ENCODE measurements around the gene KCNN3.
A peak's percentile ranks its signal among the peaks of the same experiment; 100 is the strongest.

KCNN3 gene

DNA sequence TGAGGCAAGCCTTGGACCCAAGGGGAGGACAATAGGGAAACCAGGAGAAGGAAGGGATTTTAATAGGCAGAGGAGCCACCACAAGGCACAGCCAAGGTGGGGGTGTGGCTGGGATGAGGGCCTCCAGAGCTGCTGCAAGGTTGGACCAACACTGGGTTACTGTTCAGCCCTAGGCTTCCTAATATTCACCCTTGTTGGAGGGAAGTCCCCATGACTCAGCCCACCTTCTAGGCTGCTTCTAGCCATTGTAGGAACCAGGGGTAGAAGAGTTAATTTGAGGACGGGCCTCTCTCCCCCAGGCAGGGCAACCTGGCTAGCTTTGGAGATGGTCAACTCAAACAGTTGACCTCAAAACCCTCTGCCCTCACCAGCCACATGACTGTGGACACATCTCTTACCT, 59.5 kb downstream of the KCNN3 start:
- no peak for DNase-seq

DNA sequence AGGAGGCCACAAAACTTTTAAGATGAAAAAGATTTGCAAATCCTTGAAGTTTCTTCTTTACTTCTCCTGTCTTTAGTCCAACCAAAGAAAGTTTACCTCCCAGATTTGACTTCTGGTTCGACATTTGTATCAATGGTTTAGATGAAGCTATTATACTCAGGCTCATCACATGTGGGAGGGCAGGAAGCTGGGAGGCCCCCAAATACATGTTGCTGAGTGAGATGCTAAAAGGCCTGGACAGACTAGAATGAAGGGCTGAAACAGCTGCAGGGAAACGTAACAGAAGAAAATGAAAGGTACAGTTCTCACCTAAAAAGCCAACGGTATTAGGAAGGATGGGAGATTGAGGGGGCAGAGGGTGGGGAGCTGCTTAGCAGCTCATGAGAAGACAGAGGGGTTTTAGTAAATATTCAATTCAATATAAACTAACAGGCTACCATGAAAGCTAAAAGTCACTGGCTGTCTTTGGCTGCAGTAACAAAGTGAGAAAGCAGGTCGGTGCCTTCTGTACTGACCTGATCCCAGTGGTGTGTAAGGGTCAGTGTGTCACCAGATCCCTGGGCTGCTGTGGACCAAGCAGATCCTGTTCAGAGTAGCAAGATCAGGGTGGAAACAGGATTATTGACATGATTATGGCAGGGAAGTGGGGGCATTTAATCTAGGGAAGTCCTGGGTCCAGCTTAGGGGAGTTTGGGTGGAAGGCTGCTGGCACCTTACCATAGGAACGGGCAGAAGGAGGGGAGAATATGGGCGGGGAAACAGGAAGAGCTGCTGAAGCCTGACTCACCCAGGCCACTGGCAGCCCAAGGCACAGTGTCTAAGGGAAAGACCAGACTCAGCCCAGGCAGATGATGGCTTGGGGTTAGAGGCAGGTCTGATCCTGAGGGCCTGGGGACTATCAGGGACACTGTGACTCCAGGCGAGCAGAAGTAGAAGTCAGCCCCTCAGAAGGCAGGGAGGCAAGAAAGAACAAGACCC, 60.4 kb downstream of the KCNN3 start:
- peak in 1 of 2 experiments; percentile 24 for DNase-seq

DNA sequence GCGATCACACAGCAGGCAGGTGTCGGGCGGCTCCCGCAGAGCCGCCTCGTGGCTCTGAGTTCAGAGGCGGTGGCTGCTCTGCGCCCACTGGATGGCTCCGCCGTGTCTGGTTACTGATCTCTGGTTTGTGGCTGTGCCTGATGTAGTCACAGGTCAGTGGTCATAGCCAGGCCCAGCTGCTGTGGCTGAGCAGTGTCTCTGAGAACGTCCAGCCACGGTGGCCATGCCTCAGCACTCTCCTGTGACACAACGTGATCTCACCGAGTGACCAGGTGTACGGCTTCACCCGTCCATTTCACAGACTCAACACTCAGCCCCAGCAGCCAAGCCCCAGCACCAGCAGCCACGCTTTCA, 61.2 kb downstream of the KCNN3 start:
- peak; percentile 23 to 38 for DNase-seq

DNA sequence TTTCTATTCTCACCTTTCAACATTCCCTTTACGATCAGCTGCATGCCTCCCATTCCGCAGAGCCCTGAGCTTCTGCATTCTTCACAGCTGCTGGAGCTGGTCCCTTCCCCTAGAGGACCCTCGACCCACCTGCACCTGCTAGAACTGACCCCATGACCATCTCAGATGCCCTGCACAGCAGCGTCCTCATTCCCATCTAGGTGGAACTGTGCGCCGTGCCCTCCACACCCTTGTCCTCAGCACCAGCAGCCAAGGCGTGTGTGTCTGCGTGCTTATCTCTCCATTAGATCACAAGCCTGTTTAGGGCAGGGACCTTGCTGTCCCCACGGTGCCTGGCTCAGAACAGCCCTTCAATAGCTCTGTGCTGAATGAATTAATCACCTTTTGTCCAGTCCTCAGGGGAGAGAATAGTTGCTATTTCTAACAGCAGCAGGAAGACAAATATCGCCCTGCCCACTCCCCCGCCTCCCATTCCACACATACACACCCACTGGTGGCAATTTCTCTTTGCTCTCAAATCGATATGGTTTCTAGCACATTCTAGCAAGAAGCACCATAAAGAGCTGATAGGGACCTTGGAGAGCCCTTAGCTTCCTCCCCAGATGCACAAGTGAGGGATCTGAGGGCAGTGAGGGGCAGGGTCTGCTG, 61.7 kb downstream of the KCNN3 start:
- DNase-seq, result no peak

DNA sequence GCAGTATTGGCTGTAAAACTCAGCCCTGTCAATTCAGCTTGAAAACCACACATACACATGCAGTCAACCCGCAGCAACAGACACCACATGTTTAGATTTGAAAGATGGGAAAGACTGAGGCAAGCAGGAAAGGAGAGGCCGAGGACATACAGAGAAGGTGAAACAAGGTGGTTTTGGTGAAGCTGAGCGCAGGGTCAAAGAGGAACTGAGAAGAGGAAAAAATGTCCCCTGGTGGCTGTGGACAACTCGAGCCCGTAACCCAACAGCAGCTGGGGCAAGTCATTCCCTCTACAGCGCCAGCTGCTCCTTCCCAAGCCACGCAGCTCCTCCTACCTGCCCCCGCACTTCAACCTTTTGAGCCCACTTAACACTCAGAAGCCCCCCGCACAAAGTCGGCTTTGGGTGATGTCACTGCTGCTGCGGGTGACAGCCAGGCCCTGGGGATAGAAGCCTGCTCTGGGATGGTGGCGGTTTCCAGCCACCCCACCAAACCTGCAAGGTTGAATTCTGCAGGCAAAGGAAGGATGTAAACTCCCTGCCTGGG, 63.0 kb downstream of the KCNN3 start:
- DNase-seq, result no peak

DNA sequence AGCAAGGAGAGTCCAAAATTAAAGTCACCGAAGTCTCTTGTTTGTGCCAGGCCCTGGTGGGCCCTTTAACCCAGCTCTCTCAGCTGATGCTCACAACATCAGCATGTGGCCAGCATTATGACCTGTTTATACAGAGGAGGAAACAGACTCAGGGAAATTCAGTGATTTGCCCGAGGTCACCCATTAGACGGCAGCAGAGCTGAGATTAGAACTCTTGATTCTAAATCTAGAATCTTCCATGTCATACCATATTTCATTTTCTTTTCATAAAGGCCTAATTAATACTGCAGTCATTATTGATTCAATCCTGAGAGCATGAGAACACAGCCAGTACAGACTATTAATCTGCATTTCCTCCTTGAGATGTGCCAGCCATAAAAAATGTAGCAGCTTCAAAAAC, 63.7 kb downstream of the KCNN3 start:
- no peak for DNase-seq

DNA sequence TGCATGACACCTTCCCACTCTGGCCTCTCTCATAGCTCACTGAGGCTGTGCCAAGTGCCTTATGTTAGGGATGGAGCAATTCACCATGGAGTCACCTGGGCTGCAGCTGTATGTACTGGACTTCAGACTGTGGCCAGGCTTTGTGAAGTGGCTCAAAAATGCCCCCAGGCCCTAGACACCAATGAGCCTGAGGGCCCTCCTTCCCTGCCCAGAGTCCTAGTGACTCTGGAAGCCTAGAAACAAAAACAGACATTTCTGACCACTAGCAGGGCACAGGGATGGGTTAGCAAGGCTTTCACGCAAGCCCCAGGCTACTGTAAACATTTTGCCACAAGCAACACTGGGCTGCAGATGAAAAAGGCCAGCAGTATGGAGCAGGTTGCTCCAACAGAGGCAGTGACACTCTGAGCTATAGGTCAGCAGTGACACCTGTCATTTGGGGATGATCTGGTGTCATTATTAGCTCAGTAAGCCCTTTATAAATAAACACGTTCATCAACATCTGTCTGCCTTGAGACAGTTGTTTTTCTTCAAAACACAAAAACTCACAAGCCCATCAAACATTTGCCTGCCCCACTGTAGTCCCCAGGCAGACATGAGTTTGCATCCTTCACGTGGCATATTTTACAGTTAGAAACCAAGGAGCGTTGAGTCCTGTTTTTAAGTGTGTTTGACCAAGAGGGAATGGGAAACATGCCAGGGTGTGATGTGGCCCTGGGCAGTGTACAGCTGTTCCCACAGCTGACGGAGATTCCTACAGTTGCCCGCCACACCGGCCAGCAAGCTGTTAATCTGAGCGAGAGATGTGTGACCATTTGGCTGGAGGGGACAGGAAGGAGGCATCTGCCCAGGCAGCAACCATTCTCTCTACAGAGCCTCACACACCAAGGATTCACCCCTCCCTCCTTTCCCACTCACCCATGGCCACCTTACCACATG, 66.8 kb downstream of the KCNN3 start:
- peak; percentile 62 to 66 for DNase-seq

DNA sequence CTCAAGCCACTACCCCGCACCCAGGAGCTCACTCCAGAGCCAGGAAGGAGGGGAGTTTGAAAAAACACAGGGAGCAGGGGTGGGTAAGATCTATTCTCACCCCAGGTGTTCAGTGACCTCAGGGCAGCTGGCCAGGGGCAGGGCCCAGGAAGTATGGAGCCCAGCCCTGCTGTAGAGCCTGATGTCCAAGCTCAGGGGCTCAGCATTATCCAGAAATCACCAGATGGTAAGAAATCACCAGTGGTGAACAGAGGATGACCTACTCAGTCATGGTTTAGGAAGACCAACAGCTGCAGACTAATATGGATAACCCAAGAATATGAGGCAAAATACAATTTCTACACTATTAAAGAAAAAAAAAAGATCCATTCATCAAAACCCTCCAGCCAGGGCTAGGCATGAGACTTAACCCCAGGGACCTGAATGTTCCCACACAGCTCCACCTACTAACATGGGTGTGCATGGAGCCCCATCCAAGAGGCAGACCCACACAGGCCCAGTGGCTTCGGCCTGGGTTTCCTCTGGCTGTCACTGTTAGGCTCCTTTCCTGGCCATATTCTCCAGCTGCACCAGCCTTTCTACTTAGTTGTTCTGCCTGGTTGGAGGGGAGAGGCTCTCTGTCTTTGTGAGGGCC, 67.6 kb downstream of the KCNN3 start:
- no peak for DNase-seq

DNA sequence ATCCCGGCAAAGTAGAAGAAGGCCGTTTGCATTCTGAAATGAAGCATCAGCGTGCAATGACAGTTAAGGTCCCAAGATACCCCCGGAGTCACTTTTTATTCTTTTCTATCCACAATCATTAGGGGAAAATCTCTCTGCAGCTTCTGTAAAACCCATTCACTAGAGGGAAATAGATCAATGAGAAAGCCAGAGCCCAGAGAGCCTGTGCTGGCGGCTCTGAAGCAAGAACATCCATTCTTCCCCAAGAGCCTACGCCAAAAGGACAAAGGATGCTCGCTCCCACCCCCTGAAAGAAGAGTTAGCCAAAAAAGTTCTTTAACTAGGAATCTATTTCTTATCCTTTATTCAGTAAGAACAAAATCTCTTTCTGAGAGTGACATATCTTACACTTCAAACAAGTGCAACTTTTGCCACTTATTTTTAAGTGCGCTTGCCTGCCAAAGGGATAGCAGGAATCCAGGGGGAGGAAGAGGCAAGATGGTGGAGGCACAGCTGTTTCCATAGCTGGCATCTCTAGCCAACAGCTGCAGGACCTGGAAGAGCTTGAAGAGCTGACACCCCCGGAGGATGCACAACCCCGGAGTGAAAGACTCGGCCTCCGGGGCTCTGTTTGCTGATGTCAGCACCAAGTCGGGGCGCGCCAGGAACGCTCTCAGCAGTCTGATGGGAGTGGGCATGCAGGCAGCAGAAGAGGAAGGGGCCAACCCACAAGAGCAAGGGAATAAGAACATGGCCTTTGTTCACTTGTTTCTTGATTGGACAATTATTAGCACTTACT, 68.7 kb downstream of the KCNN3 start:
- DNase-seq, result no peak

DNA sequence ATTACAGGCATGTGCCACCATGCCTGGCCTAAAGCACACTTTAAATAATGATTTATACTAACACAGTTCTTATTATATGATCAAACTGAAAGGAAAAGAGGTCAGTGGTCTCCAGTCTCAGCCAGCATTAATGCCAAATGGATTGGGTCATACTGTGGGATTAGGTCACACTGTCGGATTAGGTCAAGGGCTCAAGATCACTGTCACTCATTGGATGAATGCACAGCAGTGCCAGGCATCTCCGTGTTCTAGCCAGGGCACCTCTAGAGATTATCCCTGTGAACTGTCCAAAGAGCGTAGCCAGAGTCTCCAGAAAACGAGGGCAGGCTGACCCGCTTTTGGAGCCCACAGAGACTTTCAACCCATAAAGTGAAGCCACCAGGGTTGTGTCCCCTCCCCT, 70.9 kb downstream of the KCNN3 start:
- no peak for DNase-seq

DNA sequence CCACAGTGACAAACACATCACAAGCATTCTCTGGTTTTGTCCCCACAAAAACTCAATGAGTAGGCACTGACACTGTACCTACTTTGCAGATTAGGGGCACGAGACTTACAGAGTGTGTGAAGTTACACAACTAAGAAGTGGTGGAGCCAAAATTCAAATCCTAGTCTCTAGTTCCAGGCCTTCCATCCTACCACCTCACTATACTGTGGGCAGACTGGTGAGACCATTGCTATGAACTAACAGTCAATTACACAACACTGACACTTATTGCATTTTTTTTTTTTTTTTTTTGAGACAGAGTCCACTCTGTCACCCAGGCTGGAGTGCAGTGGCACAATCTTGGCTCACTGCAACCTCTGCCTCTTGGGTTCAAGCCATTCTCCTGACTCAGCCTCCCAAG, 71.4 kb downstream of the KCNN3 start:
- no peak for DNase-seq

DNA sequence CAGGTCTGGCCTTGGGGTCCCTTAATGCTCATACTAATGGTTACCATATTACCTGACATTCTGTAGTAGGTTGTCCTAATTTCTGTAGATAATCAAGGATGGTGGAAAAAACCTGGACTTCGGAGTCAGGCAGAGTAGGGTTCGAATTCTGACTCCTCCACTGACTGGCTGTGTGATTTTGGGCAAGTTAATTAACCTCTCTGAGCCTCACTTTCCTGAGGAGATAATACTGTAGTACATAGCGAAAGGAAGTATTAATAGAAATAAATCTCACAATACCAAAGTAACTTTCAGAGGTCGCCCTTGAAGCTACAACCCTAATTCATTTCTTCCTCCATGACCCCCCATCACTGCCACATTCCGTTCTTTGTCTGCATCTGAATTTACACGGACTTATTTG, 72.9 kb downstream of the KCNN3 start:
- DNase-seq, result no peak

DNA sequence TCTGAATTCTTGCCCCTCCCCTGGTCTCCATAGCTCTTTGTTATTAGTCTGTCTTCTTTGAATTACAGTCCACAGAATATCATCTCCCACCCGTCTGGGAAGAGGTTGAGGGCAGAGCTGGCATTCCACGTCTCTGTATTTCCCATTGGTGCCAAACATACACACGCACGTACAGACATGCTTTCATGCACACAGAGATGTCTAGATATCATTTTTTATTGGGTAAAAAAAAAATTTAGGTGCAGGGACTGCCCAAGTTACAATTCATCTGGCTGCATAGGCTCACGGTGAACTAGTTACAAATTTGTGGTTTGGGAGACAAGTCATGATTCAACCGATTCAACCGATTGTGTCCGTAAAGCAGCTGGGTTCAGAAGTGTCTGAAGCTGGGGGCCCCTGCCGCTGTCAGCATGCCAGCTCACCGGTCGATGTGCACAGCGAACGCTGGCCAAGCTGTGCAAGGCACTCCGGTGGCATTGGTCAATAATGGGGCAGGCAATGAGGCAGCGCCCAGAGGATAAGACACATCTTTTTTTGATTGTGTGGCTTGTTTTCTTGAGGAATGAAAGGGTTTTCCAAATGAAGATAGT, 73.7 kb downstream of the KCNN3 start:
- DNase-seq, result no peak

DNA sequence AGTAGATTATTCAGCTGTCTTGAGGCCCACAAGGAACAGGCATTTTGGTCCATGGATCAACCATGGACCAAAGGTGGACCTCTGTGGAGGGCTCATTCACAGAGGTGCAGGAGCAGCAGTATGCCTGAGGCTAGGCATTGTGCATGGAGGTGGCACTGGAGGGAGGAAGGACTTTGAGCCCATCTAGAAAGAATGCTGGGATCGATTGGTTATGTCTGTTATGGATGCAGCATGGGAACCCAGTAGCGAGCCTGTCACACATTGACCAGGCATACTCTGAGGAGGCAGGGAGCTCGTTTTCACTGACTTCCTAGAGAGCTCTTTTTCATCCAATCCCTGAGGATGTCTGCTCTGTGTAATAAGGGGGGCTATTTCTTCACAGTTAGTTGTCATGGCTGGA, 75.5 kb downstream of the KCNN3 start:
- DNase-seq, result no peak

DNA sequence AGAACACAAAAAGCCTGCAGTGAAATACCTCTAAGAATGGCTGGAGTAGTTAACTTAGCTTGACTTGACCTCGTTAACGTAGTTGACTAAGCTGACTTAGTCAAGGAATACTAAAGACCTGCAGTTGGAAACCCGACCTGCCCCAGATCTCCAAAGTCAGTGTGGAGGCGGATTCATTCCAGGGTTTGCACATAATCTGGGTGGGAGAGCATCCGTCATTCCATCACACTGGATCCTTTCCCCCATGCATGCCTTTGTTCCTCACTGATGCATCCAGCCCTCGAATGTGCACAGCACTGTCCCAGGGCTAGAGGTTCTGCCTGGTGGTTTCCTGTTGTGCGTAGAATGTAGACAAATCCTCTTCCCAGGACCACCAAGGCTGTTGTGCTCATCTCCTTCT, 76.4 kb downstream of the KCNN3 start:
- DNase-seq, result no peak

DNA sequence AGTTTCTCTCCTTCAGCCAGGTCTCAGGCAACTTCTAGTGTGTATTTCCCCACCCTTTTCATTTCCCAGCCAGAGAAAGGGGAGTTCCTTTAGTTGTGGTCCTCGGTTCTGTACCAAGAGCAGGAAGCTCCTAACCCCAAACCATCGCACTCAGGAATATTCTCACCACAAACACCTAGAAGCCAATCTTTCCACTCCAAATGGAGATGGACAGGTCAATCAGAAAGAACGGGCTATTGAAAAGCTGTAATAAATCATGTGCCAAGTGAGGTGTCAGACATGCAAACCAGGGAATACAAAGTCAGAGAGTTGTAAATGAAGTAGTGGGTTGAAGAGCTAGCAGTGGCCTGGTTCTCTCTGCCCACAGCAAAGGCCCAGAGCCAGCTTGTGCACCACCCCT, 77.2 kb downstream of the KCNN3 start:
- no peak for DNase-seq

DNA sequence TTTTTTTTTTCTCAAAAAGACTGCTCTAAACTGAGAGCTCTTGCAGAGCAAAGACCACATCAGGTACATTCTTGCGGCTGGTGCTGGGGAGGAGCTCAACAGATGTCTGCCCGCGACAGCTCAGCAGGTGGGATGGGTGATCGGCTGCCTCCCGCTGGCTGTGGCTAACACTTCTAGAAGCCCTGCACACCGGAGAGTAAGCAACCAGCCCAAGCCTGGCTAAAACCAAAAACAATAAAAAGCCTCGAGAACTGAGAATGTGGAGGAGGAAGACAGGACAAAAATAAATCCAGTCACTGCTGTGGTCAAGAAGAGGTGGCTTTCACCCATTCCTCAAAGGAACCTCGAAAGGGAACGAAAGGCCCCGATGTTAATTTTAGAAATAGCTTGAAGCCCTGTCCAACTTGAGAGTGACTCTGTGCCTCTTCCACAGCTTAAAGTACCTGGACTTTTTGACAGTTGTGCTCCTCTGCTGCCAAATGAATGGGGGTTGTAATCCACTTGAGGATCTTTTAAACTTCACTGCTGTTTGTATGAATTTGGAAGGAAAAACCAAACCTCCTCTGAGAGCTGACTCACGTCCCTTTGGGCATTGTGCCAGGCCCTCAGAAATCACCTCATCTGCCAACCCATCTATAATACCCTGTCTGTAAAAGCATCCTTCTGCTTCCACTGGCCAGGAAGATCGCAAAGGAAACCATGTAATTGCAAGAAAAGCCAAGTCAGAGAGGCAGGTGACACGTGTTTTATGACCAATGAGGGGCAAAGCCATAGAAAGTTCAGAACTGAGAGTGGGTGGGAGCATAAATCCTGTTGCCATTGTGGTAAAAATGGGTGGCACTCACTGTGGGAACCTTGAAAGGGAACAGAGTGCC, 78.6 kb downstream of the KCNN3 start:
- DNase-seq, result peak; percentile 26 to 32

DNA sequence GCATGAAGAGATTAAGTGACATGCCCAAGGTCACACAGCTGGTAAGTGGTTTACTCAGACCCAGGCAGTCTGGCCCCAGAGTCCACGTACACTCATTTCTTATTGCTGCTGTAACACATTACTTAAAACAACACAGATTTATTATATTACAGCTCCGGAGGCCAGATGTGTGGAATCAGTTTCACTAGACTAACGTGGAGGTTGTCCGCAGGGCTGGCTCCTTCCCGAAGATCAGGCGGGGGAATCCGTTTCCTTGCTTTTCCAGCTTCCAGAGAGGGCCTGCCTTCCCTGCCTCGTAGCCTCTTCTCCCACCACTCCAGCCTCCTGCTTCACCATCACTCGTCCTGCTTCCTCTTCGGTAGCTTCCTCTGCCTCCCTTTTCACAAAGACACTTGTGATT, 81.2 kb downstream of the KCNN3 start:
- no peak for DNase-seq

DNA sequence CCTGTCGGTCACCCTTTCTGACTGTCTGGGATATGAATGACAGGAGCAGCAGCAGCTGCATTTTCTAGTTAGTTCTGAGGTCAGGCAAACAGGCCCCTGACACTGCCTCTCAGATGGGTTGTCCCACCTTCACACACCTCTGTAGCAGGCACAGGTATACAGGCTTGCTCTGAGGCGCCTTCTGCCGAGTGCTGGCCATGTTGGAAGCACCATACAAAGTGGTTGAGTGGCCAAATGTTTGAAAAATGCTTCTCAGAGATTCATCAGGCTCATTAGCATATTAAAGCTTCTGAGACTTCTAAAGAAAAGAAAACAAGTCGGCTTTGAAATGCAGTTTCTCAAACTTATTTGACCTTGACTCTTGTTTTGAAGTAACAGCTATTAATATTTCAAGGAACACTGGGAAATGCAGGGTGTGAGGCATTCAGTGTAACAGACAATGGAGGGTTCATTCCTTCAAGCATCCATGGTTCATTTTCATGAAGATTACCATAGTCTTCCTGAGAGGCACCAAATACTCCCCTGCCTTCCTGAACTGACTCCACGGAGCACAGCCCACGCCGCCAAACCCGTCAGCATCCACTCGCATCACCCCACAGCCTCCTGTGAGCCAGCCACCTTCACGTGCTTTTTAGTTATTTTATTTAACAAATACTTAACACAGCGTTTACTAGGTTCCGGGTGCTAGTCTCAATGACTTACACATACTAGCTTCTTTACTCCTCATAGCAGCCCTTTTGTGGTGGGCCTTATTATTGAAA, 81.8 kb downstream of the KCNN3 start:
- no peak for DNase-seq
